ENCODE data around the gene SIGLEC5. TPM values are rescaled to one million over a fixed set of nuclear protein-coding genes. Genes with fewer than 3 reads are reported as not detected.

The SIGLEC5 gene
- polyA plus RNA-seq, 1 of the 3 experiments (the other 2 are of a cell fraction): not detected

DNA sequence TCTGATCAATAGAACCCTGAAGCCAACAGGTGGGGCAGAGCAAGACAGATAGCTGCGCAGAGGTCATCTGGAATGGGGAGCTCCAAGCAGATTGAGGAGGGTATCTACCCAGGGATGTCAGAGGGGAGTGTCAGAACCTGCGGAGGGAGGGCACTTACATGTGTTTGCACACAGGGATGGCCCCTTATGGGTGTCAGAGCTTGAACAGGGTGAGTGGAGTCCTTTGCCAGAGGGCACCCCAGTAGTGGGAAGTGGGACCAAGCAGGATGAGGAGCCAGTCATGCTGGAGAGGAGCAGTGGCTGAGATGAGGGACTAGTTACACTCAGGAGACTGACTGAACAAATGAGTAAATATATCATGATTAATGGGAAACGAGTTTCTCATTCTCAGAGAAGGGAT, 33.4 kb upstream of the SIGLEC5 start:
- Histone ChIP-seq H3K9me2 (no peaks in the 10 kb centered on the region), H4K20me1 (ENCODE audit: insufficient read depth) (no peaks in the 10 kb centered on the region), H3K27ac (ENCODE audit: low read depth in 2 of 2, low read length in 1 of 2) (no peak overlapping the region), H3K27me3 (ENCODE audit: insufficient read depth) (peaks cover 12% of the 10 kb centered on the region; the same call in 1 of the 2 replicates), H3K4me2 (no peak overlapping the region), H3K9me3 (no peaks in the 10 kb centered on the region), H2AFZ (ENCODE audit: low read depth) (no peak overlapping the region), H3K4me3 (ENCODE audit: low read depth in 2 of 2, low read length in 1 of 2) (no peak overlapping the region), H3K4me1 (ENCODE audit: control insufficient read depth in 1 of 2, insufficient read depth in 2 of 2, low read depth in 1 of 2, low read length in 1 of 2) (no peaks in the 10 kb centered on the region), H3K36me3 (replicated peaks in 1 of 2; ENCODE audit: control insufficient read depth in 1 of 2, insufficient read depth in 2 of 2, low read length in 1 of 2) (no peaks in the 10 kb centered on the region), H3K9ac (no peak overlapping the region), H3K79me2 (ENCODE audit: insufficient read depth) (no peaks in the 10 kb centered on the region), H3F3A (replicated peaks; ENCODE audit: insufficient read depth) (no peaks in the 10 kb centered on the region)
- ChIA-PET CTCF (interaction anchor here (1.2 to 2.1 kb wide), 2 partner anchors 18 to 191 kb away, joined by 3 to 9 read pairs; no protein-coding TSS in a partner anchor), POLR2A (no interaction called here)
- 17% methylated on average over 3 of the region's 3 CpGs for WGBS (ENCODE audit: low lambda C conversion rate)
- TF ChIP-seq EP300 (IDR thresholded peaks at IDR 0.05; ENCODE audit: borderline replicate concordance in 1 of 2, low read depth in 1 of 2, low read length in 1 of 2) (no peak), FOXJ3 (CRISPR knock-in tag; IDR thresholded peaks at IDR 0.05) (no peak), FOXM1 (IDR thresholded peaks at IDR 0.05; ENCODE audit: low read depth) (no peak), TEAD4 (IDR thresholded peaks at IDR 0.05; ENCODE audit: borderline replicate concordance, insufficient read depth) (no peak), USF1 (IDR thresholded peaks at IDR 0.05; ENCODE audit: borderline replicate concordance, low read depth) (no peak), FOSL2 (IDR thresholded peaks at IDR 0.05; ENCODE audit: borderline replicate concordance, low read depth) (no peak)
- TF ChIP-seq, protein P1, sequence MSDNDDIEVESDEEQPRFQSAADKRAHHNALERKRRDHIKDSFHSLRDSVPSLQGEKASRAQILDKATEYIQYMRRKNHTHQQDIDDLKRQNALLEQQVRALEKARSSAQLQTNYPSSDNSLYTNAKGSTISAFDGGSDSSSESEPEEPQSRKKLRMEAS (IDR thresholded peaks at IDR 0.05; ENCODE audit: low read depth): no peak
- DNase-seq: no peak

GRCh38 chr19:51660975-51661600, 30.9 kb upstream of the SIGLEC5 start:
- CTCF ChIA-PET: interaction anchor here (0.6 to 5.9 kb wide), 32 partner anchors 10 to 640 kb away, joined by 3 to 137 read pairs (median 4); partner anchors contain the start of gene LIM2
- WGBS (ENCODE audit: low lambda C conversion rate): 5% methylated on average over 10 of the region's 10 CpGs
- Histone ChIP-seq H3F3A (replicated peaks; ENCODE audit: insufficient read depth) (peaks cover 6% of the 10 kb centered on the region), H3K36me3 (replicated peaks in 1 of 2; ENCODE audit: control insufficient read depth in 1 of 2, insufficient read depth in 2 of 2, low read length in 1 of 2) (no peaks in the 10 kb centered on the region), H3K79me2 (ENCODE audit: insufficient read depth) (no peaks in the 10 kb centered on the region), H3K4me1 (ENCODE audit: control insufficient read depth in 1 of 2, insufficient read depth in 2 of 2, low read depth in 1 of 2, low read length in 1 of 2) (no peaks in the 10 kb centered on the region), H3K9me2 (no peaks in the 10 kb centered on the region), H4K20me1 (ENCODE audit: insufficient read depth) (no peaks in the 10 kb centered on the region), H3K4me2 (no peak overlapping the region), H3K27me3 (ENCODE audit: insufficient read depth) (peaks cover 8% of the 10 kb centered on the region; the same call in 1 of the 2 replicates), H3K4me3 (ENCODE audit: low read depth in 2 of 2, low read length in 1 of 2) (no peak overlapping the region; a peak in 1 of 4 replicates), H3K9ac (no peak overlapping the region), H3K9me3 (no peaks in the 10 kb centered on the region), H3K27ac (ENCODE audit: low read depth in 2 of 2, low read length in 1 of 2) (no peak overlapping the region), H2AFZ (ENCODE audit: low read depth) (no peak overlapping the region)
- TF ChIP-seq, protein P2, sequence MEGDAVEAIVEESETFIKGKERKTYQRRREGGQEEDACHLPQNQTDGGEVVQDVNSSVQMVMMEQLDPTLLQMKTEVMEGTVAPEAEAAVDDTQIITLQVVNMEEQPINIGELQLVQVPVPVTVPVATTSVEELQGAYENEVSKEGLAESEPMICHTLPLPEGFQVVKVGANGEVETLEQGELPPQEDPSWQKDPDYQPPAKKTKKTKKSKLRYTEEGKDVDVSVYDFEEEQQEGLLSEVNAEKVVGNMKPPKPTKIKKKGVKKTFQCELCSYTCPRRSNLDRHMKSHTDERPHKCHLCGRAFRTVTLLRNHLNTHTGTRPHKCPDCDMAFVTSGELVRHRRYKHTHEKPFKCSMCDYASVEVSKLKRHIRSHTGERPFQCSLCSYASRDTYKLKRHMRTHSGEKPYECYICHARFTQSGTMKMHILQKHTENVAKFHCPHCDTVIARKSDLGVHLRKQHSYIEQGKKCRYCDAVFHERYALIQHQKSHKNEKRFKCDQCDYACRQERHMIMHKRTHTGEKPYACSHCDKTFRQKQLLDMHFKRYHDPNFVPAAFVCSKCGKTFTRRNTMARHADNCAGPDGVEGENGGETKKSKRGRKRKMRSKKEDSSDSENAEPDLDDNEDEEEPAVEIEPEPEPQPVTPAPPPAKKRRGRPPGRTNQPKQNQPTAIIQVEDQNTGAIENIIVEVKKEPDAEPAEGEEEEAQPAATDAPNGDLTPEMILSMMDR (IDR thresholded peaks at IDR 0.05): peak; percentile 66
- TF ChIP-seq RAD21 (IDR thresholded peaks at IDR 0.05; ENCODE audit: low read length): peak; percentile 76
- peak; percentile 54 for TF ChIP-seq SMC3 (IDR thresholded peaks at IDR 0.05; ENCODE audit: low read depth, low read length)
- TF ChIP-seq, protein P3, sequence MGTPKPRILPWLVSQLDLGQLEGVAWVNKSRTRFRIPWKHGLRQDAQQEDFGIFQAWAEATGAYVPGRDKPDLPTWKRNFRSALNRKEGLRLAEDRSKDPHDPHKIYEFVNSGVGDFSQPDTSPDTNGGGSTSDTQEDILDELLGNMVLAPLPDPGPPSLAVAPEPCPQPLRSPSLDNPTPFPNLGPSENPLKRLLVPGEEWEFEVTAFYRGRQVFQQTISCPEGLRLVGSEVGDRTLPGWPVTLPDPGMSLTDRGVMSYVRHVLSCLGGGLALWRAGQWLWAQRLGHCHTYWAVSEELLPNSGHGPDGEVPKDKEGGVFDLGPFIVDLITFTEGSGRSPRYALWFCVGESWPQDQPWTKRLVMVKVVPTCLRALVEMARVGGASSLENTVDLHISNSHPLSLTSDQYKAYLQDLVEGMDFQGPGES (IDR thresholded peaks at IDR 0.05; ENCODE audit: low read depth, low read length): no peak
- TF ChIP-seq REST (IDR thresholded peaks at IDR 0.05; ENCODE audit: low read depth, low read length): peak; percentile 47; the same call in 1 of the 2 replicates
- DNase-seq: peak; percentile 61
- POLR2A ChIA-PET: no interaction called here
